Hippocampal formation (tissue), 2 donors: Measurements from ENCODE around the gene APCDD1.
"Not testable (repeated sequence)": the region's sequence is repeated elsewhere in the genome, so short reads cannot be mapped to it uniquely, and the experiment has no call there.

Experiments used
- DNase-seq, 2 donors: peaks; one replicate each; lab custom pipeline; 2025; lab: John Stamatoyannopoulos, UW

Gene APCDD1

GRCh38 chr18:10490401-10491165, 36.1 kb downstream of the APCDD1 start:
- peak; percentile 23 to 35 for DNase-seq

DNA sequence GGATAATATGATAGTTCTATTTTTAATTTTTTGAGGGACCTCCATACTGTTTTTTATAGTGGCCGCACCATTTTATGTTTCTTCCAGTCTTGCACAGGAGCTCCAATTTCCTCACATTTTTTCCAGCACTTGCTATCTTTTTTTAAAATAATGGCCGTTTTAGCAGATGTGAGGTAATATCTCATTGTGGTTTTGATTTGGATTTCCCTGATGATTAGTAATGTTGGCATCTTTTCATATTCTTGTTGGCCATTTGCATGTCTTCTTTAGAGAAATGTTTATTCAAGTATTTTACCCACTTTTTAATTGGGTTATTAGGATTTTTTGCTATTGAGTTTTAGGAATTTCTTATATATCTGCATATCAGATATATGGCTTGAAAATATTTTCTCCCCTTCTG, 41.5 kb downstream of the APCDD1 start:
- no peak for DNase-seq

DNA sequence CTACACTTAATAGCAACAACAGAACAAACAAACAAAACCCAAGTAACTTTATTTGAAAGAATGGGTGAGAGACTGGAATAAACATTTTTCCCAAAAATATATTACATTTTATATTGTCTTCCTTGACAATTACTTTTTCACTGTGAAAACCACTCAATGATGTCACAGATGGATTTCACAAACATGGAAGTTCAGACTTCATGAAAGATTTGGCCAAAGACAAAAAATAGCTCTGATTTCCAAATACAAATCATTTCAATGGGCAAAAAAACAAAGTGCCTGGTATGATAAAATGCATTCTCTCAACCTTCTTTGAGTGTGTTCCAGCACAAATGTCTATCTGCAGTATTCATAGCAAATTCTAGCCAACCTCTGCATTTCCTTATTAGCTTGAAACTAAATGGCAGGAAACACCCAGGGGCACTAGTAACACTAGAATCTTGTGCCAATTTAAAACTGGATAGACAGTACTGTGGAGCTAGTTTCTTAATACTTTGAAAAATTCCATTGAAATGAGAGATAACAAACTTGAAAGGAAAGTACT, 42.8 kb downstream of the APCDD1 start:
- no peak for DNase-seq

GRCh38 chr18:10499230-10499629, 44.8 kb downstream of the APCDD1 start:
- DNase-seq: no peak

GRCh38 chr18:10500038-10500437, 45.6 kb downstream of the APCDD1 start:
- no peak for DNase-seq

GRCh38 chr18:10504723-10505122, 50.3 kb downstream of the APCDD1 start:
- no peak for DNase-seq

GRCh38 chr18:10505892-10506291, 51.5 kb downstream of the APCDD1 start:
- DNase-seq: not testable (repeated sequence)

GRCh38 chr18:10508591-10508990, 54.2 kb downstream of the APCDD1 start:
- no peak for DNase-seq

GRCh38 chr18:10511236-10511635, 56.8 kb downstream of the APCDD1 start:
- no peak for DNase-seq

- no peak for DNase-seq
These were observed 59.6 kb downstream of the APCDD1 start for GRCh38 chr18:10514082-10514481.

DNA sequence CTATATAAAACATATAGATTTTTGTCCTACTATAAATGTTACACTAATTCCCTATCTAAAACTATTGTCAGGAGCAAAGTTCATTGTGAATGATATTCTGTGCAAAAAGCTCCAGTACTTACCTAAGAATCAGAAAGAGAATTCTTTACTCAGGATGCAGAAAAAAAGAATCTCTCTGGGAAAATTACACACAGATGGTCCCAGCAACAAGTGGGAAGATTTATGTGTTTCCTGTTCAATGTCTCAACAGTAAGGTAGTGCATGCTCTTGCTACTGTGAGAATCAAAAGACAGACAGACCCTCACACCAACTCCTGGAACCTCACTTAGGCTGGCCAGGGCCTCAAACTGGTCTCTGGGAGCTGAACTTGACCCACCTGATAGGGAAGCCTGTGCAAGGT, 60.2 kb downstream of the APCDD1 start:
- DNase-seq: no peak

GRCh38 chr18:10515456-10515855, 61.0 kb downstream of the APCDD1 start:
- no peak for DNase-seq

GRCh38 chr18:10516078-10516477, 61.6 kb downstream of the APCDD1 start:
- no peak for DNase-seq

GRCh38 chr18:10518595-10519255, 64.3 kb downstream of the APCDD1 start:
- peak; percentile 77 to 87 for DNase-seq

- no peak for DNase-seq
These were observed 64.9 kb downstream of the APCDD1 start for GRCh38 chr18:10519366-10519765.

DNA sequence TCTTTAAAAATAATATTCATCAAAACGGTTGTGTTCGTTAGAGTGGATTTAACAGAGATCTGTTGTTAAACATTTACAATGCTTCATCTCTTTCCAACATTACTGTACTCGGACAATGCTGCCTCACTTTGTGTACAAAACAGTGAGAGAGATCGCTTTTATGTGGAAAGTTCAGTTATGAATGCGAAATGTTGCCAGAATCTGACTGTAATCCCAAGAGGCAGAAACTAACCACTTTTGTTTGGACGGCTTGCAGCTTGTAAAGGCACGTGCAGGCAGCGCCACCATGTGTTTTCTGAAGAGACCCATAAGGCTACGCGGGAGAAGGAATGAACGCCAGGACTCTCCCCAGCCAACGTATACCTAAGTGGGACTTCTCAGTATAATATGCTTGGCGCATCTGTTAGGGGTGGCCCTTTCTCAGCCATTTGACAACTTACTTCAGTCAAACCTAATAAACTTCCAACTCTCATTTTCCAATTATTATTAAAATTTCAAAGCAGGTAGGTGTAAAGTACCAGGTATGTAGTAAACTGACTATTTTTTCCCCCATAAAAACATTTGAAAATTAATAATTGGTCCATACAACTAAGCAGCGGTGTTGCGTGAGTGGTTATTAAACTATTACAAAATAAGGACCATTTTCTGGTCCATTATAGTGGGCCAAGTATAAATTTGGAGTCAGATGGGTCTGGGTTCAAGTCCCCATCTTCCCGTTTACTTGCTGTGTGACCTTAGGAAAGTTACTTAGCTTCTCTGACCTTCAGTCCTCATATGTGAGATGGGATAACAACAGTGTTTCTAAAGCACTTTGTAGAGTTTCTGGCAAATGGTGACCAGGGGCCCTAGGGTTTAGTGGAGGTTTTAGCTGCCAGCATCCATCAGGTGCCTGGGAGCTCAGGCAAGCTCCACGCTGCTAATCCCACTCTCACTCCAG, 65.8 kb downstream of the APCDD1 start:
- DNase-seq: peak; percentile 67 to 88

- no peak for DNase-seq
These were observed 67.1 kb downstream of the APCDD1 start for GRCh38 chr18:10521566-10521965.

GRCh38 chr18:10522574-10522973, 68.1 kb downstream of the APCDD1 start:
- DNase-seq: no peak

DNA sequence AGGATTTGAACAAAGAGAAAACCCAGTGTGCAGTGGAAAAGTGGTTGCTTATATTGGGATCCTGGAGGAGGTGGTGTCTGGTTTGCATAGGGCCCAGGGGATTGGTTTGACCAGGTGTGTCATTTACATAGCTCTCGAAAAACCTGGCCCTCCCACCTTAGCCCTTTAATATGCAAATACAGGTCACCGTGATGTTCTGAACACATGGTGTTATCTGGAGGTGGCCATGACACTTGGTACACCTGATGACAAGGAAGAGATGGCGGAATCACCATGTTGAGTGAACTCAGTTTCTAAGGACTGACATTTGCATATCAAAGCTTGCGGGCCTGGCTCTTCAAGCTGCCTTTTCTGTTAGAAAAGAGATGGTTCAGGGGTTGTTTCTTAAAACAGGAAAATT, 69.1 kb downstream of the APCDD1 start:
- no peak for DNase-seq

GRCh38 chr18:10524507-10525370, 70.3 kb downstream of the APCDD1 start:
- DNase-seq: no peak

DNA sequence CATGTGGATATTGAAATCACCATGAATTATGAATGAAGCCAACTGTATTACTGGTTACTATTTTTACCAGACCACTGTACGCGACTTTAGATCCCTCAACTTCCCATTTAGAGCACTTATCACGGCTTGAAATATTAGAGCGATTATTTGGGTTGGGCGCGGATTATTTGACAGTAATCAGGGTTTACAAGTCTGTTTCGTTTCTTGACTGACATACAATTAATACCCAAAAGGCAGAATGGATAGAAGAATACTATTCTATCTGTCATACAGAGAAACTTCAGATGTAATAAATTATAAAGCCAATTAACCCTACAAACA, 70.9 kb downstream of the APCDD1 start:
- DNase-seq: no peak
